AG09319 (cell line): ENCODE measurements around the gene STX8.

Experiments used
- DNase-seq: peaks from one replicate; pipeline ENCODE4 v3.0.0-alpha.2; 2010; ENCODE audit warnings: low read depth; ENCODE audit errors: extremely low read depth
- TF ChIP-seq, protein P1 (sequence below): IDR thresholded peaks from 2 replicates; pipeline ENCODE4 v1.5.1; 2011; ENCODE audit warnings: low read depth, mild to moderate bottlenecking, inconsistent platforms, low read length, moderate library complexity

STX8 gene

DNA sequence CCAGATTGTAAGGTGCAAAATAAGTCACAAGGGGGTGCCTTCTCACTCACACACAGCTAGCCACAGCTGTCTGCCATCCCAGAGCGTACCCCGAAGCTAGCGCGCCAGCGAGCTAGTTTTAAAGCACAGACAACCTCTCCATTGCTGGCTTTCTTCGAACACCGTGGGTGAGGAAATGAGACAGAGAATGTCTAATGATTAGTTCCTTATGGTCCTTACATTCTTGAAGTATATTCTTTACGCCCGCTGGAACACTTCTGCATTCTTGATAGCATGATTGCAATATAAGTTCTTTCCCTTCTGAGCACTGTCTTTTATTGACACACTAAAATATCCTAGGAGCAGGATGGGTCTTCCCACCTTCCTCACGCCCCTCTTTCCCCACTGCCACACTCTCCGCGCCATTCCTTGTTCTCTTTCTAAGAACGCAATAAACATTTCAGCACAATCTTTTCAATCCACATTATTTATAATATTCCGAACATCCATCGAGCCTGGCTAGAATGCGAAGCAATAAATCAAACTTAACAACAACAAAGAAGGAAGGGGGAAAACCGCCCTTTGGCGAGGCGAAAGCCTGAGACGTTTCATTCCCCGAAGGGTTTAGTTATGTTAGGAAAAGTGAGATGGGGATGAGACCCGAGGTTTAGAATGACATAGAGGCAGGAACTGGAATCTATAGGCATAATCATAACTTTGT is 303.0 kb downstream of the STX8 start:
- DNase-seq, result no peak
- TF ChIP-seq, protein P1, sequence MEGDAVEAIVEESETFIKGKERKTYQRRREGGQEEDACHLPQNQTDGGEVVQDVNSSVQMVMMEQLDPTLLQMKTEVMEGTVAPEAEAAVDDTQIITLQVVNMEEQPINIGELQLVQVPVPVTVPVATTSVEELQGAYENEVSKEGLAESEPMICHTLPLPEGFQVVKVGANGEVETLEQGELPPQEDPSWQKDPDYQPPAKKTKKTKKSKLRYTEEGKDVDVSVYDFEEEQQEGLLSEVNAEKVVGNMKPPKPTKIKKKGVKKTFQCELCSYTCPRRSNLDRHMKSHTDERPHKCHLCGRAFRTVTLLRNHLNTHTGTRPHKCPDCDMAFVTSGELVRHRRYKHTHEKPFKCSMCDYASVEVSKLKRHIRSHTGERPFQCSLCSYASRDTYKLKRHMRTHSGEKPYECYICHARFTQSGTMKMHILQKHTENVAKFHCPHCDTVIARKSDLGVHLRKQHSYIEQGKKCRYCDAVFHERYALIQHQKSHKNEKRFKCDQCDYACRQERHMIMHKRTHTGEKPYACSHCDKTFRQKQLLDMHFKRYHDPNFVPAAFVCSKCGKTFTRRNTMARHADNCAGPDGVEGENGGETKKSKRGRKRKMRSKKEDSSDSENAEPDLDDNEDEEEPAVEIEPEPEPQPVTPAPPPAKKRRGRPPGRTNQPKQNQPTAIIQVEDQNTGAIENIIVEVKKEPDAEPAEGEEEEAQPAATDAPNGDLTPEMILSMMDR, result no peak

DNA sequence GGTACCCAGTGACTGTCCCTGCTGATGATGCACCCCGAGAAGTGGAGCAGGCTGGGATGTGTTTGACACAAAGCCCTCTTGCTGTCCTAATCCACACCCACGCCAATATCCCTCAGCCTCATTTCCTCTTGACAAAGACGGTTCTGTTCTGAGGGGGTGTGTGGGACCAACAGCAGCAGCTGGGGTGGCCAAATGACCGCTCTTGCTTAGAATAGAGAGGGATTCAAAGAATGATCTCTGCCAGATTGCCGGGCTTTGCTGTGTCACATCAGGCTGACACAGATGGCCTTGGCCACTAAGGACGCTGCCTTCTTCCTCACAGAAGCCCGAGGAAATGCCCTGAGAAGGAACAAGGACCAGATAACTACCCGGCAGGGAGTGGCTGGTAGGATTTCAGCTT is 303.6 kb downstream of the STX8 start:
- DNase-seq, result no peak
- TF ChIP-seq, protein P1, result no peak

DNA sequence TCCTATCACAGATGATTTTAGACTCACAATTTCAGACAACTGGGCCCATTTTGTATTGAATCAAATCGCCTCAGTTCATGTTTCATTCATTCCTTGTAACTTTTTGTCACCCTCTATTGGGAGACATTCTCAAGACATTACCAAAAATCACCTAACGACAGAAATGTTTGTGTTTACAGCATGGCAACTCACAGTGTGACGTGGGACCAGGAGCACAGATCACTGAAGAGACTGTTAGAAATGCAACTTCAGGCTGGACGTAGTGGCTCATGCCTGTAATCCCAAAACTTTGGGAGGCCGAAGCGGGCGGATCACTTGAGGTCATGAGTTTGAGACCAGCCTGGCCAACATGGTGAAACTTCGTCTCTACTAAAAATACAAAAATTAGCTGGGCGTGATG is 304.7 kb downstream of the STX8 start:
- TF ChIP-seq, protein P1, result no peak
- DNase-seq, result no peak

DNA sequence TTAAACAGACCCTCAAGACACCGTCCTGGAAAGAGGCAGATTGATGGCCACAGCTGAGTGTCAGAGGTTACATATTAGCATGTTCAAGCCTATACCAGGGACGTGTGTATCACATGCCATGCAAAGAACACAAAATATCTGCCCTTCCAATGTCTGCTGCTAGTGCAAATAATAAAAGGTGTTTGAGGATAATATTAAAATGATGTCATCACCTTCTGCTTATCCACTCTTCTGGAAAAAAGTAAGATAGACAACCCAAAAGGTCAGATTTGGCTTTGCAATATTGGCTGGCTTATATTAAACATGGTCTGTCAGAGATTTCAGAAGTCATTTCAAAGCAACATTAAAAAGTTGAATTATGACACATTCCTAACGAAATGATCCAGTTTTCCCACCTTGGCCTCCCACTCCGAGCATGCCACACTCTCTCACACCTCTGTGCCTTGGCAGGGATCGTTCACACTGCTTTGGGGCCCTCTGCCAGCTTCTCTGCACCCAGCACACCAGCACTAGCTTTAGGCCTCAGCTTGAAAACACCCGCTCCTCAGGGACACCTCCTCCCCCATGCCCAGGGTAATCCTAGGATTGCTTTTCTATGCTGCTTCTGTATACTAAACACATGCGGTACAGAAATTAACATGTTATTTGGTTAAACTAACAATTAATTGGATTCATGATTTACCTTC is 306.1 kb downstream of the STX8 start:
- TF ChIP-seq, protein P1, result no peak
- no peak for DNase-seq

DNA sequence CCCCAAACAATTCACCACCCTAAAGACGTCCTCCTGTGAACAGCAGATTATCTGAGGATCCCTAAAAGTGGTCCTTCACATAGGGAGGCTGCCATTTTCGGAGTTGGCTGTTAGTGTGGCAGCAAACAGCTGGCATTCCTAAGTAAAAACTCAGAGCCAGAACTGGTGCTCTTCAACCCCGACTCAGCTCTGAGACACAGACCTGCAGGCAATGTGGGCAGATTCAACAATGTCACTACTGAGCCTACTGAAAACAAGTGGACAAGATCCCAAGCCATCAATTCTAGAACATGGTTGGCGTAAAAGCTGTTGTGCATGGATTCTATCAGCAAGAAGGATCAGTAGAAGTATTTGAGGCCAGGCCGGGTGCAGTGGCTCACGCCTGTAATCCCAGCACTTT is 307.1 kb downstream of the STX8 start:
- TF ChIP-seq, protein P1, result no peak

DNA sequence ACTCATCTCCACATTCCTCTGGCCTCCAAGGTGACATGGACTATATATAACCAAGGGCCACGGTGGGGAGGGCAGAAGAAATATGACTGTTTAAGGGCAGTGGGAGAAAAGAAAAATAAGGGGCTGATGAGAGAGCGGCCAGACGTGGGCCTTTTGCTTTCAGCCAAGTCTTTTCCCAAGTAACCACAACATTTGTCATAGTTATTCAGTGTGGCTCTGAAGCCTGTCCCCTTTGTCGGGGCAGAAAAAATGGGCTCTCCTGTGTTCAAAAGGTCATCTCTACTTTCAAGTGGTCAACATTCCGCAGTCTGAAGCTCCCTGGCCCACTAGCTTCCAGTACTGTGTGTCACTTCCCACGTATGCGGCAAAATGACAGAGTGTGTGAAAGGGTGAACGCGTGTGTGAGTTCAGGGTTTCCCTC is 308.9 kb downstream of the STX8 start:
- TF ChIP-seq, protein P1, result no peak
- no peak for DNase-seq

More for the DNA sequence above, 307.1 kb downstream of the STX8 start:
- no peak for DNase-seq

DNA sequence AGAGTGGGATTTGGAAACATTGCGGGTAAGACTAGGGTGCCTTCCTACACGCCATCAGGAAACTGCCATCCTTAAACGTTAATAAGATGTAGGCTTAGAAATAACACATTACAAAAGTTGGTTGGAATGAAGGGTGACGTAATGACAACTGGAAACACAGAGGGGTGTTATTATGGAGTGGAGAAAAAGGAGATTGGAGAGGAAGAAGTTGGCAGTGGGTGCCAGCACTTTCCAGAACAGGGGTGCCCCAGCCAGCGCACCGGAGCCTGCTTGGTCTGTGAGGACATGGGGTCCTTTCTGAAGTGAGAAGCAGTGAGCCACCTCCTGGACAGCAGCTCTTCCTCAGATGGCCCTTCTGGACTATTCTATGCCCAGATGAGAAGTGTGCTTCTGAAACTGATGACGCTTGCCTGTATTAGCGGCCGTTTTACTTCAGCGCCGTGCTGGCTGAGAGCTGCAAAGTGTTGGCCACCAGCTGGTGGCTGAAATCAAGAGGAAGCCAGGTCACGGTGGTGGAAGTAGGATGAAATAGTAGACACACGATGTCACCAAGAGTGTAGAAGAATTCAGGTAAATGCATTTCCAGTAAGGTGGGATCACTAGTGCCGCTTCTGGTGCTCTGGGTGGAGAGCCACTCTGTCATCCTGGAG is 309.5 kb downstream of the STX8 start:
- TF ChIP-seq, protein P1, result no peak
- DNase-seq, result no peak
